ENCODE measurements around the gene ADAMTS9. TPM values are rescaled to one million over a fixed set of nuclear protein-coding genes. Genes with fewer than 3 reads are reported as not detected.
A peak's percentile ranks its signal among the peaks of the same experiment; 100 is the strongest.

ADAMTS9 gene
- total RNA-seq, 2 donors from 2014 or later = 27.2 to 54.7 TPM

DNA sequence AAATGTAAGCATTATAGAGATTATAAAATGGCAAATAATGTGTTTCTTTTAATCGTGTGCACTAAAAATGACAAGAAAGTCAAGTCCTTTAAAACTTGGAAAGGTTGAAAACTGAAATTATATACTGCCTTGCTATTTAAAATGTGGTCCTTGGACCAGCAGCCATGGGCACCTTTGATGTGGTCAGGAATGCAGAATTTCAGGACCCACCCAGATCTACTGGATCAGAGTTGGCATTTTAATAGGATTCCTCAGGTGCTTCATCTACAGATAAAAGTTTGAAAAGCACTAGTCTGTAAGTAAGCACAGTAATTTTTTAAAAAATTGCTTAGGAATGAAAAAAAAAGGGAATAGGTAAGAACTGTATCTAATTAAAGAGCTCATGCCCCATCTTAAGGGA lies 55.8 kb downstream of the ADAMTS9 start:
- Histone ChIP-seq H3K4me1 (no peaks in the 10 kb centered on the region), H3K27me3 (no peaks in the 10 kb centered on the region), H3K4me3 (no peak overlapping the region), H3K9me3 (no peaks in the 10 kb centered on the region), H3K36me3 (replicated peaks in 1 of 2; ENCODE audit: insufficient read depth in 1 of 2, low read depth in 2 of 2) (no peaks in the 10 kb centered on the region), H3K27ac (no peak overlapping the region)
- DNase-seq = no peak
- TF ChIP-seq, protein P1, sequence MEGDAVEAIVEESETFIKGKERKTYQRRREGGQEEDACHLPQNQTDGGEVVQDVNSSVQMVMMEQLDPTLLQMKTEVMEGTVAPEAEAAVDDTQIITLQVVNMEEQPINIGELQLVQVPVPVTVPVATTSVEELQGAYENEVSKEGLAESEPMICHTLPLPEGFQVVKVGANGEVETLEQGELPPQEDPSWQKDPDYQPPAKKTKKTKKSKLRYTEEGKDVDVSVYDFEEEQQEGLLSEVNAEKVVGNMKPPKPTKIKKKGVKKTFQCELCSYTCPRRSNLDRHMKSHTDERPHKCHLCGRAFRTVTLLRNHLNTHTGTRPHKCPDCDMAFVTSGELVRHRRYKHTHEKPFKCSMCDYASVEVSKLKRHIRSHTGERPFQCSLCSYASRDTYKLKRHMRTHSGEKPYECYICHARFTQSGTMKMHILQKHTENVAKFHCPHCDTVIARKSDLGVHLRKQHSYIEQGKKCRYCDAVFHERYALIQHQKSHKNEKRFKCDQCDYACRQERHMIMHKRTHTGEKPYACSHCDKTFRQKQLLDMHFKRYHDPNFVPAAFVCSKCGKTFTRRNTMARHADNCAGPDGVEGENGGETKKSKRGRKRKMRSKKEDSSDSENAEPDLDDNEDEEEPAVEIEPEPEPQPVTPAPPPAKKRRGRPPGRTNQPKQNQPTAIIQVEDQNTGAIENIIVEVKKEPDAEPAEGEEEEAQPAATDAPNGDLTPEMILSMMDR (IDR thresholded peaks at IDR 0.05) = no peak
- no peak for TF ChIP-seq POLR2A (IDR thresholded peaks at IDR 0.05)
- no peak for ATAC-seq
- intact Hi-C loops (cut with DNase I) = no loop called here
- 67 to 74% methylated on average over 1 of the region's 1 CpG for WGBS, 2 donors

DNA sequence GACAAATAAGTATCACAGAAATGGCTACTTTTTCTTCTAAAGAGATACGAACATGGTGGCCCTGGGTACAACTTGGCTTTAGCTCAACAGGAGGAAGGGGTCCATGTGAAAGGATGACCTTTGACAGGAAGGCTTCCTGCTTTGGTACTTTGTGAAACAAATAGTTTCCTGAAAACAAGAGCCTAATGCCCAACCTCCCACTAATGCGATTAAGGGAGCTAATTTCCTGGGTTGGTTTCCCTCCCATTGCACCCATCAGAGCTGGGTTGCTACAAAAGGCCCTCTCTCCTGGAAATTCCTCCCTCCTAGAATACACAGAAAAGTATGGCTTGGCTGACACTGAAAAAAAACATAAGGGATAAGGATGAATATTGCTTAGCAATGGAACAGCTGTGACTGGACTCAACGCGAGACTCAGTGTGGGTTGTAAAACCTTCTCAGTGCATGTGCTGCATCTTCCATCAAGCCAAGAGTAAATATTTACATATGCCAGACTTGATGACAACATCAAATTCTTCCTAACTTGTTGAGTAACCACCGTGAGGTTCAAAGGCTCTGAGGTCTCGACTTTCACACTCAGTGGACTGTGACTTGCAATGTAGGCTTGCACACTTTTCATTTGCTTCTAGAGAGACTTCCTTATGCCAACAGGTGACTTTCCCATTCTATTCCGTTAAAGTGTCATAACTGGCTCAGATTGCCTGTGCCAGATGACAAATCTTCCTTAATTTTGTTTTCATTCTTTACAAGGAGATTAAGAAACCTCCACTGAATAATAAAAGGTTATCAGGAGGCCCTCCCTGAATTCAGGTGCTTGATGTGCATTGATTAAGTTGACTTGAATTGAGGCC lies 60.1 kb downstream of the ADAMTS9 start:
- no peaks in the 10 kb centered on the region for H3K9me3 ChIP-seq
- H3K27me3 ChIP-seq = no peaks in the 10 kb centered on the region
- no peaks in the 10 kb centered on the region for H3K36me3 ChIP-seq (replicated peaks in 1 of 2; ENCODE audit: insufficient read depth in 1 of 2, low read depth in 2 of 2)
- intact Hi-C loops (cut with DNase I) = no loop called here
- DNase-seq = no peak
- no peak overlapping the region for H3K4me3 ChIP-seq
- 48 to 49% methylated on average over 7 of the region's 7 CpGs for WGBS, 2 donors
- ATAC-seq = peak; percentile 40
- no peaks in the 10 kb centered on the region for H3K4me1 ChIP-seq
- H3K27ac ChIP-seq = no peak overlapping the region
- TF ChIP-seq, protein P1 (IDR thresholded peaks at IDR 0.05) = no peak
- TF ChIP-seq POLR2A (IDR thresholded peaks at IDR 0.05) = no peak

DNA sequence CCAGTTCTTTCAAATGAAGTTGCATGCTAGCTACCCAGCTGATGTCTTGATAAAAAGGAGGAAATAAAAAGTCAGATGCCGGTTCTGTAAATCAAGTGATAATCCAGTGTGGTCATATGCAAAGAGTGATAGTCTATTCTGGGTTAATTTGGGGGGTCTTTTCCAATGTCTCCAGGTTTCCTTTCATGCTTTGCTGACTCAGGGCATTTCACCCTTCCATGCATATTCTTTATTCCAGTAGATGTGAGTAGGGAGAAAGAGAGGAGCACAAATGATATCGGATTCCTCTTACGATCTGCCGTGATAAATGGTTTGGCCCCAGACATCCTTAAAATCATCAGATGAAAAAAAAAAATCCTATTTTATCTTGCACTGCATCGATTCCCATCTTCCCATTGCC lies 60.8 kb downstream of the ADAMTS9 start:
- ATAC-seq = no peak

DNA sequence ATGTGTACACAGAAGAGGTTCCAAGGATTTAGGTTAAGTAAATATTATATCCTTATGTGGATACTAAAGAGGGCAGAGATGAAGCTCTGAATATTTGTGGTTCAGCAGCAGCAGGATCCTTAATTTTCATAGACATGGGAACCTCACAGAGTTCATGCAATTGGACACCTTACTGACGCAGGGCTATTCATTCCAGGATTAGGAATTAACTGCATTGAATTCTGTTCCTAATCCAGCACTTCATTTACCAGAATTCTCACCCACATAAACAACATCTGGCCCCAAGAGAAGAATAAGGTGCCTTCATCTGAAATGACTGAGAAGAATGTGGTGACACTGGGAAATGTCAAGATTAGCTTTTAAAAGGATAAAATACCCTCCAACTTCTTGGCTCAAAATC lies 62.4 kb downstream of the ADAMTS9 start:
- H3K36me3 ChIP-seq (replicated peaks in 1 of 2; ENCODE audit: insufficient read depth in 1 of 2, low read depth in 2 of 2) = no peaks in the 10 kb centered on the region
- DNase-seq (no peak), ATAC-seq (no peak)
- no peak overlapping the region for H3K27ac ChIP-seq
- intact Hi-C loops (cut with DNase I) = no loop called here
- no peak overlapping the region for H3K4me3 ChIP-seq
- no peaks in the 10 kb centered on the region for H3K9me3 ChIP-seq
- TF ChIP-seq, protein P1 (IDR thresholded peaks at IDR 0.05) = no peak
- no peak for TF ChIP-seq POLR2A (IDR thresholded peaks at IDR 0.05)
- H3K27me3 ChIP-seq = no peaks in the 10 kb centered on the region
- WGBS, 2 donors = 73 to 88% methylated on average over 1 of the region's 1 CpG
- no peaks in the 10 kb centered on the region for H3K4me1 ChIP-seq

More for the DNA sequence above, 60.8 kb downstream of the ADAMTS9 start:
- TF ChIP-seq, protein P1 (IDR thresholded peaks at IDR 0.05) = no peak
- TF ChIP-seq POLR2A (IDR thresholded peaks at IDR 0.05) = no peak
- no peak for DNase-seq
- intact Hi-C loops (cut with DNase I) = no loop called here
- no peak overlapping the region for H3K27ac ChIP-seq
- no peak overlapping the region for H3K4me3 ChIP-seq
- no peaks in the 10 kb centered on the region for H3K36me3 ChIP-seq (replicated peaks in 1 of 2; ENCODE audit: insufficient read depth in 1 of 2, low read depth in 2 of 2)
- H3K9me3 ChIP-seq = no peaks in the 10 kb centered on the region
- no peaks in the 10 kb centered on the region for H3K27me3 ChIP-seq
- no peaks in the 10 kb centered on the region for H3K4me1 ChIP-seq
- WGBS, 2 donors = 87 to 93% methylated on average over 5 of the region's 5 CpGs

DNA sequence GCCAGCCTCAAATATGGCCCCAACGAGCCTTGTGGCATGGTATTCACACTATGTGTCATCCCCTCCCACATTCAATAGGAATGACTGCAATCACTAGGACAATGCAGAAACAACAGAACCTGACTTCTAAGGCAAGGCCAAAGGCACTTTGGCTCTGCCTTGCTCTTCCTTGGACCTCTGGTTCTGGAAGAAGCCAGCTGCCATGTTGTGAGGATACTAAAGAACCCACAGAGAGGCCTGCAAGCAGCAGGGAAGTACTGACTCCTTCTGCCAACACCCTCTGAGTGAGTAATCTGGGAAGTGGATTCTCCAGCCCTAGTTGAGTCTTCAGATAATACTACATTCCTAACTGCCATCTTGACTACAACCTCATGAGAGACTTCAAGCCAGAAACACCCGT lies 64.7 kb downstream of the ADAMTS9 start:
- no peak overlapping the region for H3K4me3 ChIP-seq
- 59 to 86% methylated on average over 2 of the region's 2 CpGs for whole genome bisulfite sequencing, 2 donors
- no peaks in the 10 kb centered on the region for H3K36me3 ChIP-seq (replicated peaks in 1 of 2; ENCODE audit: insufficient read depth in 1 of 2, low read depth in 2 of 2)
- no peaks in the 10 kb centered on the region for H3K4me1 ChIP-seq
- no peaks in the 10 kb centered on the region for H3K9me3 ChIP-seq
- H3K27ac ChIP-seq = no peak overlapping the region
- no peaks in the 10 kb centered on the region for H3K27me3 ChIP-seq
- intact Hi-C loops (cut with DNase I) = no loop called here
- DNase-seq = no peak
- no peak for ATAC-seq
- TF ChIP-seq POLR2A (IDR thresholded peaks at IDR 0.05) = no peak
- TF ChIP-seq, protein P1 (IDR thresholded peaks at IDR 0.05) = no peak
